Activated CD8-positive, alpha-beta T cell treated with anti-CD3 and anti-CD28 coated beads, Interleukin-2, amount 10 ng/mL, durations not matched to agents 7 days and 5 days (primary cell): ENCODE data around the gene ANKRD42. TPM values are rescaled to one million over a fixed set of nuclear protein-coding genes. Genes with fewer than 3 reads are reported as not detected.

ENCODE experiments used
- ATAC-seq: fragments of 150-1000 bp; cut with Tn5 transposase; one replicate; pipeline ENCODE4 v1.10.0; 2021; ENCODE audit warnings: moderate library complexity
- CTCF ChIA-PET: fragments of 350-600 bp; sonication (Branson Sonifier 250); formaldehyde crosslinking; loops from one replicate; lab custom pipeline; 2021; ENCODE audit warnings: antibody characterized with exemption; lab: Charles Lee
- POLR2A ChIA-PET: fragments of 350-600 bp; sonication (Branson Sonifier 250); formaldehyde crosslinking; loops from one replicate; lab custom pipeline; 2021; ENCODE audit warnings: antibody characterized with exemption; lab: Charles Lee
- DNase-seq: peaks from one replicate; pipeline ENCODE4 v3.0.0-alpha.2; 2020
- H3K27ac Mint-ChIP-seq: one replicate; pipeline ENCODE4 v1.8.0; 2021; ENCODE audit warnings: mild to moderate bottlenecking, mixed read lengths
- H3K27me3 Mint-ChIP-seq: one replicate; pipeline ENCODE4 v1.8.0; 2021; ENCODE audit warnings: low read depth, mixed read lengths
- H3K36me3 Mint-ChIP-seq: one replicate; pipeline ENCODE4 v1.8.0; 2021; ENCODE audit warnings: low read depth, mixed read lengths
- H3K4me1 Mint-ChIP-seq: one replicate; pipeline ENCODE4 v1.8.0; 2021; ENCODE audit warnings: low read depth, mixed read lengths
- H3K4me3 Mint-ChIP-seq: one replicate; pipeline ENCODE4 v1.8.0; 2021; ENCODE audit warnings: mild to moderate bottlenecking, mixed read lengths
- H3K9me3 Mint-ChIP-seq: one replicate; pipeline ENCODE4 v1.8.0; 2022; ENCODE audit warnings: mixed read lengths; ENCODE audit not compliant: insufficient read depth
- total RNA-seq, 2 experiments: library from RNA; stranded (reverse); gene quantifications; one replicate each; pipeline ENCODE4 v1.2.3, GENCODE V29; 2021

The ANKRD42 gene
- total RNA-seq, result 1 to 10 TPM; 4.2 to 4.5 TPM

DNA sequence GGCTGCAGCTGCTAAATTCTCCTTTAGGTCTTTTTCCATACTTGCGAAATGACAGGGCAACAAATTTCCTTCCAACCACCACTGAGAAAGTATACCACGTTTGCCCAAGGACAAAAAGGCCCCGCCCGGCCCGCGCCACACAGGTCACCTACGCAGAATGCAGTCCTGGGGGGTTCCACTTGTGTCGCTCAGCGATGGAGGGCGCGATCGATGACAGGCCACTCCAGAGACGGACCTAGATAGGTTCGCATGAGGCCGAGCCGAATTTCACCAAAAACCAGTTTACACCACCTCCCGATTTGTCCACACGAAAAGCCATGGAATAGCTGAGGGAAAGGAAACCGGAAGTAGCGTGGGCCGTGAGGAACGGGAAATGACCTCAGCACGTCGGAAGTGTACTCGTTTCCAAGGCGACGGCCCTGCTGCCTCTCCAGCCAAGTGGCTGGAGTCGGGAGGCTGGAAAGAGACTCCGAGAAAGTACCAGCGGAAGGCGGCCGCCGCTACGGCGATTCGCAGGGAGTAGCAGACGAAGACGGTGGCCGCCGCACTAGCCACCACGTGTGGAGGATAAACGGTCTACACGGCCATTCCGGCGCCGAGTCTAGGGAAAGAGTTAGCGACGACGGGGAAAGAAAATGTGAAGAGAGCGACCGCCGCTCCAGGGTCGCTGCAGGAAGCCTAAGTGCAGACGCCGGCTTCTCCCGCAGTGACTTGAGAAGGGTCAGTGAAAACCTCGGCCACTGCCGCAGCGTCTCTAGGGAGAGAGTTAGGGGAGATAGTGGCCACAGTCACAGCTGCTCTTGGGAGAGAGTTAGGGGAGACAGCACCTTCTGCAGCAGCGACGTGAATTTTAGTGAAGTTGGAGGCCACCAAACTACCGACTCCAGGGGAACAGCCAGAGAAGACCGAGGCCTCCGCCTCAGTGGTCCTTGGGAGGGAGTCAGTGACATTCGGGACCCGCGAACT lies at the start of gene ANKRD42:
ANKRD42 (plus strand) TSS at position 398 of the 966 bp plus-strand sequence. CDS start 959 bp downstream, outside the sequence.
- H3K27me3 Mint-ChIP-seq, result no peaks in the 10 kb centered on the region
- peak within 1 kb of the TSS; percentile 99 for H3K27ac Mint-ChIP-seq
- ChIA-PET POLR2A (interaction anchor here (0.6 to 1.9 kb wide), 8 partner anchors 12 to 294 kb away, joined by 3 to 15 read pairs (median 6); partner anchors contain the start of genes DDIAS, PCF11 and PRCP), CTCF (interaction anchor here (1.0 to 2.2 kb wide), 4 partner anchors 33 to 292 kb away, joined by 3 to 12 read pairs (median 4); partner anchors contain the start of gene DDIAS)
- peak within 1 kb of the TSS; percentile 92 for H3K4me3 Mint-ChIP-seq
- peaks cover 41% of the 10 kb centered on the region for H3K4me1 Mint-ChIP-seq
- DNase-seq, result peak; percentile 91
- H3K9me3 Mint-ChIP-seq, result no peaks in the 10 kb centered on the region
- ATAC-seq, result peak; percentile 77
- H3K36me3 Mint-ChIP-seq, result peaks cover 19% of the 10 kb centered on the region

DNA sequence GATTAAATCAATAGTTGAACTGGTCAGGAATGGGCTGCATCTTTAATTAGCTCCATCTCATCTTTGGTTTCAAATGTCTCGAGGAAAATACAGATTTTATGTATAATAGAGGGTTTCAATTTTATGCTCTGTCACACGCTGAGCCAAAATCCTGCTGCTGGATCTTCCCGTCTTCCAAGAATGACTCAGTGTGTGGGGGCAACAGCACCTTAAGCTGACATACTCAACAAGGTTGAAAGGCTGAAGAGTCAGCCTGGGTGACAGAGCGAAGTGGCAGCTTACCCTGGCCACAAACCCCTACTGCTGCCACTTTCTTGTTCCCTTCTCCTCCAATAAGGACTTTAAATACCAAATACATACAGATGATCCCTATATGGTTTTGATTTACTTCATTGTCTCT lies 45.6 kb upstream of the ANKRD42 start:
- ATAC-seq, result no peak
- POLR2A ChIA-PET, result interaction anchor here (0.6 kb wide), 1 partner anchor 116 kb away, joined by 3 read pairs; no protein-coding TSS in a partner anchor

GRCh38 chr11:83150450-83150849 lies 43.1 kb upstream of the ANKRD42 start:
- Mint-ChIP-seq H3K9me3 (no peaks in the 10 kb centered on the region), H3K27me3 (peaks cover 4% of the 10 kb centered on the region), H3K4me1 (peaks cover 6% of the 10 kb centered on the region), H3K4me3 (no peak overlapping the region), H3K27ac (no peak overlapping the region), H3K36me3 (no peaks in the 10 kb centered on the region)
- CTCF ChIA-PET, result no interaction called here
- ATAC-seq (no peak), DNase-seq (no peak)
- POLR2A ChIA-PET, result no interaction called here

More for the DNA sequence above, 45.6 kb upstream of the ANKRD42 start:
- Mint-ChIP-seq H3K4me3 (no peak overlapping the region), H3K36me3 (no peaks in the 10 kb centered on the region), H3K9me3 (no peaks in the 10 kb centered on the region), H3K27me3 (peaks cover 6% of the 10 kb centered on the region), H3K4me1 (no peaks in the 10 kb centered on the region), H3K27ac (no peak overlapping the region)
- no peak for DNase-seq
- CTCF ChIA-PET, result interaction anchor here (0.9 to 1.5 kb wide), 2 partner anchors 8 to 10 kb away, joined by 4 read pairs; partner anchors contain the start of gene PCF11

- ChIA-PET POLR2A (no interaction called here), CTCF (no interaction called here)
- ATAC-seq (no peak), DNase-seq (no peak)
- Mint-ChIP-seq H3K9me3 (no peaks in the 10 kb centered on the region), H3K36me3 (no peaks in the 10 kb centered on the region), H3K4me1 (peaks cover 12% of the 10 kb centered on the region), H3K27ac (no peak overlapping the region), H3K27me3 (peaks cover 4% of the 10 kb centered on the region), H3K4me3 (no peak overlapping the region)
Observed at GRCh38 chr11:83151274-83151977, 42.1 kb upstream of the ANKRD42 start.

DNA sequence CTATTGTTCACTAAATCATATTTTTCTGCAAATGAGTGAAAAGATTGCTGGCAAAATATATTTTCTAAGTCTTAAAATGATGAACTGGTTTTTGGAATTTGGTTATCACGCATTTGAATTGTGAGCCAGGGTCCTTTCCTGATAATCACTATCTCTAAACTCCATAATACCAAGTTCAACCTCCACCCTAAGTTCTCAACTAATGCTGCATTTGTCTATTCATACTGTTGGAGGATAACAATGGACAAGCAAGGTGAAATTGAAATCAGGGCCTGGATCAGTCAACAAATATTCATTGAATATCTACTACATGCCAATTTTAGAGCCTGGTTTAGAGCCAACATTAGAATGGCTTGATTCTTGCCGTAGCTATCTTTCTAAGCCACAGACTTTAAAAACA lies 41.2 kb upstream of the ANKRD42 start:
- peaks cover 4% of the 10 kb centered on the region for H3K27me3 Mint-ChIP-seq
- POLR2A ChIA-PET, result no interaction called here
- H3K9me3 Mint-ChIP-seq, result no peaks in the 10 kb centered on the region
- ATAC-seq (no peak), DNase-seq (no peak)
- CTCF ChIA-PET, result no interaction called here
- H3K27ac Mint-ChIP-seq, result no peak overlapping the region
- no peak overlapping the region for H3K4me3 Mint-ChIP-seq
- H3K4me1 Mint-ChIP-seq, result peaks cover 12% of the 10 kb centered on the region
- H3K36me3 Mint-ChIP-seq, result peaks cover 4% of the 10 kb centered on the region

DNA sequence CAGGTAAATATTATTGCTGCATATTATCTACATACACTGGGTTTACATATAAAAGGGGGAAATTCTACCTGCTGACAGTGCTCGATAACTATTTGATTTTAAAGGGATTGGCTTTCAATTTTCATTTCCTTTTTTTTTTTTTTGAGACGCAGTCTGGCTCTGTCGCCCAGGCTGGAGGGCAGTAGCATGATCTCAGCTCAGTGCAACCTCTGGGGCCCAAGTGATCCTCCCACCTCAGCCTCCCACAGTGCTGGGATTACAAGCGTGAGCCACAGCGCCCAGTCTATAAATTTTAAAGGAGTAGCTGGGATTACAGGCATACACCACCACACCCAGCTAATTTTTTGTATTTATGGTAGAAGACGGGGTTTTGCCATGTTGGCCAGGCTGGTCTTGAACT lies 39.7 kb upstream of the ANKRD42 start:
- POLR2A ChIA-PET, result no interaction called here
- no peaks in the 10 kb centered on the region for H3K9me3 Mint-ChIP-seq
- H3K36me3 Mint-ChIP-seq, result peaks cover 16% of the 10 kb centered on the region
- no peak overlapping the region for H3K27ac Mint-ChIP-seq
- H3K27me3 Mint-ChIP-seq, result no peaks in the 10 kb centered on the region
- no peak overlapping the region for H3K4me3 Mint-ChIP-seq
- no peak for DNase-seq
- CTCF ChIA-PET, result no interaction called here
- peaks cover 12% of the 10 kb centered on the region for H3K4me1 Mint-ChIP-seq
- ATAC-seq, result no peak

DNA sequence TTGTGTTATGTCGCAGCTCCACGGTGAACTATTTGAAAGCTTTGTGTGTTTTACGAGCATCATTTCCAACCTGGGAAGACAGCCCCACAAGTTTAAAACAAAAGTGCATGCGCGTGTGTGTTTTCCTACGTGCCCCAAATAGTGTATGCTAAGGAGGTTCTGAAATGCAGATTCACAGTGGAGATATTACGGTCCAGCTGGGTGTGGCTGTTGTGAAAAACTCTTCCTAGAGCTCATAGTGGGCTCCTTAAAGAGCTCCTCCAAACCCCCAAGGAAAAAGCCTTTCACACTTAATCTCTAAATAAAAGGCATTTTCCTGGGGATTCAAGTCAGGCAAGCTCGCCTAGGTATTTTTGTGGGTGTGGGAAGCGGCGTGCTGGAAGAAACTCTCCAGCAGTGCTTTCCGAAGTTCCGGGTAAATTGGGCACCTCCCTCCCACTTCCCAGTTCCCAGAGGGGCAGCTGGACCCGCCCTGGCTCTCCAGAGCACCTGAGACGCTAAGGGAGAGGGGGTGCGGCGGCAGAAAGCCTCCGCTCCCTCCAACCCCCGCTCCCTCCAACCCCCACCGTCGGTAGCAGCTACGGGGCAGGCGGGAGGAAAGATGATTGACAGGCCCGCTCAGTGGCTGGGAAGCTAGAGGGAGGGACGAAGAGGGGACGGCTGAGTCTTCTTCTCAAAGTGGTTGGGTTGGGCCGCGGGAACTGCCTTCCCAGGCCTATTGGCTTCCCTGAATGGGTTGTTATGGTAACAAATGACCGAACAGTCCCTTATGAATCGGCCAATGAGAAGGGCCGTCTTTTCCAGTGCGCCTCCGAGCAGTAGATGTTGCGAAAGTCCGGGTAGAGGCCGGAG lies 37.1 kb upstream of the ANKRD42 start:
- POLR2A ChIA-PET, result interaction anchor here (0.5 to 6.9 kb wide), 35 partner anchors 12 to 282 kb away, joined by 3 to 71 read pairs (median 4); partner anchors contain the start of genes ANKRD42, CCDC90B, DDIAS and PRCP

GRCh38 chr11:83156996-83157593 lies 36.4 kb upstream of the ANKRD42 start, which contains the start of gene PCF11:
PCF11 (plus strand) TSS chr11:83157131; CDS start chr11:83157440, 309 bp downstream.
- Mint-ChIP-seq H3K27me3 (no peaks in the 10 kb centered on the region), H3K9me3 (no peaks in the 10 kb centered on the region), H3K4me3 (peak within 1 kb of the TSS; percentile 100), H3K36me3 (peaks cover 48% of the 10 kb centered on the region), H3K27ac (peak within 1 kb of the TSS; percentile 100), H3K4me1 (peaks cover 40% of the 10 kb centered on the region)
- ChIA-PET CTCF (interaction anchor here (0.6 to 3.0 kb wide), 12 partner anchors 9 to 290 kb away, joined by 3 to 13 read pairs (median 4); partner anchors contain the start of gene DDIAS), POLR2A (interaction anchor here (0.7 to 6.9 kb wide), 28 partner anchors 11 to 283 kb away, joined by 3 to 71 read pairs (median 4); partner anchors contain the start of genes ANKRD42, CCDC90B, DDIAS and PRCP)
- DNase-seq (no peak), ATAC-seq (peak; percentile 37)

More for the DNA sequence above, 37.1 kb upstream of the ANKRD42 start:
- H3K4me3 Mint-ChIP-seq, result peak overlapping the region; percentile 100
- no peaks in the 10 kb centered on the region for H3K9me3 Mint-ChIP-seq
- peaks cover 41% of the 10 kb centered on the region for H3K36me3 Mint-ChIP-seq
- peaks cover 32% of the 10 kb centered on the region for H3K4me1 Mint-ChIP-seq
- DNase-seq, result peak; percentile 99
- peak overlapping the region; percentile 100 for H3K27ac Mint-ChIP-seq
- CTCF ChIA-PET, result interaction anchor here (0.6 to 3.0 kb wide), 20 partner anchors 8 to 289 kb away, joined by 3 to 13 read pairs (median 4); partner anchors contain the start of genes DDIAS and PRCP
- no peaks in the 10 kb centered on the region for H3K27me3 Mint-ChIP-seq
- peak; percentile 92 for ATAC-seq

DNA sequence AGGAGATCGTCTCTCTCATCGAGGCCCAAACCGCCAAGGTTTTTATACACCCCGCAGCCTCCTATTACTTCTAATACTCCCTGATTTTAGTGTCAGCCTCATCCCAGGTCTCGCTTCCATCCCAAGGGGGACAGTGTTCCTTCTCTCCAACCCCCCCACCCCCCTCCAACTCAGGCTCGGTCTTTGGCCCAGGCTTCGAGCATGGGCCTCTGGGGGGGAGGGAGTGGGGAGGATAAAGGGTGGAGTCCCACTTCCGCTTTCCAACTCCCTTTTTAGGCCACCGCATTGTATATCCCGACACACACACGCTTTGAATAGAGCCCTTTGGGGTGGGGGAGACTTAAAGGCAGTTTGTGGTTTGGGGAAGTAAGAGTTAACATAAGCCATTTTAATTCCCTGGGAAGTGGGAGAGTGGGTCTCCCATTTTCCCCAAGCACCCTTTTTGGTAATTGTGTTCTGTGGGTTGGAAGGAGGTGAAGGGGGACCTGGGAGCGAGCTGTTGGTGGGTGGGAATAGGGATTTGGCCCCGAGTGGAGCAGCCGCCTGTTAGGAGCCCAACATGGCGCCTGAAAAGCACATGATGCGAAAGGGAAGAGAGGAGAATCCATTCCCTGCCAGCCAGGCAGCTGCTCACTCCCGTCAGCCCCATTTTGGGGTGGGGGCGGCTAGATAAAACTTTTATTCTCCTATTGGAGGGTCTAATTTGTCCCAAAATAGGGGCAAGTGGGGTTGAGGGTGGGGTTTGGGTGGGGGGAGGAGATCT lies 35.7 kb upstream of the ANKRD42 start:
- Mint-ChIP-seq H3K27me3 (no peaks in the 10 kb centered on the region), H3K36me3 (peaks cover 51% of the 10 kb centered on the region), H3K4me3 (peak overlapping the region; percentile 100), H3K27ac (peak overlapping the region; percentile 100), H3K9me3 (no peaks in the 10 kb centered on the region), H3K4me1 (peaks cover 45% of the 10 kb centered on the region)
- ChIA-PET CTCF (interaction anchor here (1.0 to 3.0 kb wide), 6 partner anchors 21 to 256 kb away, joined by 3 to 13 read pairs (median 4); partner anchors contain the start of gene DDIAS), POLR2A (interaction anchor here (0.8 to 6.9 kb wide), 25 partner anchors 10 to 257 kb away, joined by 3 to 71 read pairs (median 5); partner anchors contain the start of genes ANKRD42, CCDC90B, DDIAS and PRCP)
- no peak for ATAC-seq
- peak; percentile 60 for DNase-seq
